Measurements from ENCODE around the gene EPGN. TPM values are rescaled to one million over a fixed set of nuclear protein-coding genes. Genes with fewer than 3 reads are reported as not detected.
A peak's percentile ranks its signal among the peaks of the same experiment; 100 is the strongest.

Gene EPGN
- total RNA-seq, 1 donor from 2014 or later: not detected

DNA sequence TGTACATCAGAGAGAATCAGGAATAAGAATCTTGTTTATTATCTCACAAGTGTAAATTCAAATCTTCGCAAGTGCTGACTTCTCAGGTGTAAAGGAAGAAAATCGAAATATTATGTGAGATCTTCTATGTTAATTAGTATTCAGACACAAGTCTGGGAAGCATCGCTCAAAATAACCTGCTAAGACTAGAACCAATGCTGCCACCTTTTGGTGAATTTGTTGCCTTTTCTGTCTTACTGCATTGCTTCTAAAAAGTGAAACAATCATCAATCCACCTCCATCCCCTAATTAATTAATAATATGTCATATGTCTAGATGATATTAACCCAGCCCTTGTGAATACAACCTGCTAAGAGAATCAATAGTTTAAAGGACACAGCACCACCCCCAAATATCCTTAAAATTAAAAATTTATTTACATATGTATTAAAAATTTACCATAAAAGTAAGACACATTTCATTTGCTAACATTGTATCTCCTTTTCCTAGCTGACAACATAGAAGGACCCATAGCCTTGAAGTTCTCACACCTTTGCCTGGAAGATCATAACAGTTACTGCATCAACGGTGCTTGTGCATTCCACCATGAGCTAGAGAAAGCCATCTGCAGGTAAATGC is 3.5 kb downstream of the EPGN start:
- DNase-seq: peak; percentile 69

DNA sequence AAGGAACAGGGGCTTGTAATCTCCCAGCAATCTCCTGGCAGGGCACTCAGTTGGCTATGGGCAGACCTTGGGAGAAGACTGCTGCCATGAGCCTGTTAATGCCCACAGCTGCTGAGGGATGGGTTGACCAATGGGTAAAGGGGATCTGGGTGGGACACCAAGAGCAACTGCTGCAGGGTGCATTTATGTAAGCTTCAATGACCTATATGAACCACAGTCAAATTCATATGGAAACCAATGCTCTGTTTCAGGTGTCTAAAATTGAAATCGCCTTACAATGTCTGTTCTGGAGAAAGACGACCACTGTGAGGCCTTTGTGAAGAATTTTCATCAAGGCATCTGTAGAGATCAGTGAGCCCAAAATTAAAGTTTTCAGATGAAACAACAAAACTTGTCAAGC is 6.1 kb downstream of the EPGN start:
- no peak for DNase-seq

DNA sequence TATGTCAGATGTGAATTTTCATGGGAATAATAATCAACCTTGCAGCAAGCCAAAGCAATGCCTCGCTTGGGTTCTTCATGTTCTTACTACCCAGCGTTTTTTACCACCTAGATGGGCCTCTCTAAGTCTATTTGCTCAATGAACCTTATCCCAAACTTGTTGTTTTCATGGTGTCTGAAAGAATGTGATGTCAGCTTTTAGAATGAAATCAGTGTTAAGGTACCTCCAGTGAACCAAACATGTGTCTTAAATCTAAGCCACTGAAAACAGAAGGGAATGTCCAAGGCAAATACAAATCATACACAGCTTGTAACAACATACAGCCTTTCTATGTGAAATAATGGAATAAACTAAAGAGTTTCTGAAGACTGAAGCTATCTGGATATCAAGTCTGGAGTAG is 6.7 kb downstream of the EPGN start:
- DNase-seq: no peak

DNA sequence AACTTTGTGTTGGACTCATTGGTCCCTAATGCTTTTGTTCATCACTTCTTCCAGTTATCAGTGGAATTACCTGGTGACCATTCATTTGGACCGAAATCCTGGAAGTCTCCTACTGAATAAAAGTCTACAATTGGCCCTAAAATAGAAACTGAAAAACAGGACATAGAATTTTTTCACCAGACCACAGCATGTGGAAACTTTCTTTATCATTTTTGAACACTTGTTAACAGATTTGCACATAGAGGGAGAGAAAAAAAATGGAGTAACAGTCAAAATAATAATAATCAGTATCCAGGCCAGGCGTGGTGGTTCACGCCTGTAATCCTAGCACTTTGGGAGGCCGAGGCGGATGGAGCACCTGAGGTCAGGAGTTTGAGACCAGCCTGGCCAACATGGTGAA is 7.1 kb downstream of the EPGN start:
- DNase-seq: no peak

DNA sequence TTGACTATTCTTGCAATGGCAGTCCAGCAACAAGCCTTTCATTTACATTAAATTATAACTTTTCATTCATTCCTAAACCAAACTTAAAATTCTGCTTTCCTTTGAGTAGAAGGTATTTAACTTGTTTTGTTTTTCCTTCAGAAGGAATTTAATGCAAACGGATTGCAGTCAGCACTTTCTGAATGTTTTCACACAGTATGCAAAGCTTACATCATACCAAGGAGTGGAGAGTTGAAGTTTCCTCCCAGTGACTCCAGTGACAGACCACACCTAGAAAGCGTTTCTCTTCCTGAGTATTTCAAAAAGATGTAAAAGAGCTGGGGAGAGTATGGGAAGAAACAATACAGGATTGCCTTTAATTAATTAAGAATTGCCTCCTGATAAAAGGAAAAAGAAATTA is 8.1 kb downstream of the EPGN start:
- no peak for DNase-seq

DNA sequence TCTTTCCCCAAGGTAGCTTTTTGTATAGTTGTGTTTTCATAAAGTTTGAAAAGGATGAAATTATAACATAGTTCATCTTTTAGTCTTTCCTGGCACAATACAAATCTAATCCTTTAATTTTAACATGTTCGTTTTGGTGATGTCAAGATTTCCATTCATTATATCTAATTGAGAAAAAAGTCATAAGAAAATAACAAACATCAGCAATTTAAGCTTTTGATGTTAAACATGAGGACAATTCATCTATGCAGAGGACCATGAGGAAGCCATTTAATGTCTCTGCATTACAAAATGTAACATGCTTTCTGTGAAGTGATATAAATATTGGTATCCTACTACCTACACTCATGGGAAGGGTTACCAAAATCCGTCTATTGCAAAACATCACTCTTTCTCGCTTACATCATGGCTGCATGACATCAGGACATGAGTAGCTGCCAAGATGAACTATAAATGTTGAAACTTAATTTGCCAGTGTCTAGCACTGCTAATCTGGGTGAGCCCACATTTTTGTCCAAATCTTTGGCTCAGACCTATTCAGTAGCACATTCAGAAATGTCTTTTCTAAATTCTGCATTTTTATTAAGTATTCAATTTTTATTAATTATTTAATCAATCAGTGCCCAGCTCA is 9.5 kb downstream of the EPGN start:
- no peak for DNase-seq

DNA sequence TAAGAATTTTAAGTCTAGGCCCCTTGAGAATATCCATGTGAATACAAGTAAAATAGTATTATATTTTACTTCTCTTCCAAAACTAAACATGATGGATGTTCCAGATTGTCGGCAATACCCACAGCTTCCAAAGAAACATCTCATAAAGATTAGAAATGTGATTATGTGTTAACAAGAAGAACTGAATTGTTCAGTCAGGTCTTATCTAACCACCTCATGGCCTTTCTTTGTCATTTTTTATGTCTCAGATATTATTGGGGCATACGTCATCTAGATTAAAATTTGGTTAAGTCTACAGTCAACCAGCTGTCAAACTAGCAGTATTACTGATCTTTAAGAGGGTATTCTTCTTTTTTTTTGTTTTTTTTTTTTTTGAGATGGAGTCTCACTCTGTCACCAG is 10.0 kb downstream of the EPGN start:
- DNase-seq: no peak

DNA sequence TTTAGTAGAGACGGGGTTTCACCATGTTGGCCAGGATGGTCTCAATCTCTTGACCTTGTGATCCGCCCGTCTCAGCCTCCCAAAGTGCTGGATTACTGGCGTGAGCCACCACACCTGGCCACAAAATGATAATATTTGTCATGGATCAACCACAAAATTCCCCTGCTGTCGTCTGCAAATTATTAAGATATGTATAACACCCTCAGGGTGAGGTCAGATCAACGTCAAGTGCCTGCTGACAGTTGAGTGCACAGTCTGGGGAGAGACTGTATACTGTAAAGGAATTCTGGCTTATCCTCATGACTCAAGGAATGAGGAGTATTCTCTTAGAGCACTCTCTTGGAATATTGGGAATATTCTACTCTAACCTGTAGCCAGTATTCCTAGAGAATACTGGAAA is 11.2 kb downstream of the EPGN start:
- no peak for DNase-seq

DNA sequence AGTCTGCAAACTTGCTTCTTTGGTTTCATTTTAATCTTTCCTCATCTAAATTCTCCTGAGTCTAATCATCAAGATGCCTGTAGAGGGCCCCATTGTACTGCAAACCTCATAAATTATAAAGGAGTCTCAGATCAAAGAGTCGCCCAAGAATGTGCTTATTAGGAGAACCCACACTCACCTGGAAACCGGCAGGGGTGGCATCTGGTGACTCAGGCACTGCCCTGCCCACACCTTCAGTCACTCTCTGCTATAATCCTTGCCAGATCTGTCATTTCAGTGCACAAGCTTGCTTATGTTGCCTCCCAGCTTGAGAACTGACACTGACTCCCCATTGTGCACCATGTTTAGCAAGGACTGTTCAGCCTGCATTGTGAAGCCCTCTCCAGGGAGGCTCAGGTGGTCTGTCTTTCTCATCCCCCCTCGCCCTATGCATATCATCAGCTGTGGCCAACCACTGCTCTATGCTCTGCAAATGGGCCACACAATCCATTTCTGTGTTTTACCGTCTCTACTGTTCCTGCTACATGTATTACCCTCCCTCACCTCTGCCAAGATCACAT is 12.4 kb downstream of the EPGN start:
- peak; percentile 57 for DNase-seq

DNA sequence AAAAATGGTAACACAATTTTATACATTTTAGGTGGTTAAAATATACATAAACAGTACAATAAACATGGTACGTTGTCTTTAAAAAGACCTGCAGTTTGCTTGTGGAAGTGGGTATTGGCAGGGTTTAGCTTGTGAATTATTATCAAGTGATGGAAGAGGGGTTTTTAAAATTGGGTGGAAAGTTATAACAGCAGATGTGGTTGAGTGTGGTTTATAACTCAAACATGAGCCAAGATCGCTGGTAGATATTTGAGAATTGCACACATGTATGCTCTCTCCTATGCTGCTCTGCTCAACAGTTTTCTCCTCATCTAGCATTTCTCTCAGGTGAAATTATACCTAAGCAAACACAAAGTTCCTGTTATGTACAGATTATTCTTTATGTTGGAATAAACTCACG is 14.0 kb downstream of the EPGN start:
- no peak for DNase-seq

DNA sequence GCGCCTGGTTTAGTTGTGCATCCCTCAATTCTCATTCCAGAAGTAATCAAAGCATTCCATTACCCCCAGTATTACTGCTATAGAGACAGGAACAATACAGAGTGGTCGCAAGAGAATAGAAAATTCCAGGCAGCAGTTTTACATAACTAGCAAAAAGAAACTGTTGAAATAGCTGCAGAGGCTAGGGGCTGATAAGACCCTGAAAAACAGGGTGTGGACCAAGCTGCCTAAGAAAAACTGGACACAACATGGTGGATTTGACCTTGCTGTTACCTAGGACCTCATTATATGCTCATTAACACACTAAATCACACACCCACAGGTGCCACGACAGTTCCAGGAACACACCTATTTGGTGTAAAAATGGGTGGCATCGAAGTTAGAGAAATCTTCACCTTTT is 15.4 kb downstream of the EPGN start:
- DNase-seq: no peak

DNA sequence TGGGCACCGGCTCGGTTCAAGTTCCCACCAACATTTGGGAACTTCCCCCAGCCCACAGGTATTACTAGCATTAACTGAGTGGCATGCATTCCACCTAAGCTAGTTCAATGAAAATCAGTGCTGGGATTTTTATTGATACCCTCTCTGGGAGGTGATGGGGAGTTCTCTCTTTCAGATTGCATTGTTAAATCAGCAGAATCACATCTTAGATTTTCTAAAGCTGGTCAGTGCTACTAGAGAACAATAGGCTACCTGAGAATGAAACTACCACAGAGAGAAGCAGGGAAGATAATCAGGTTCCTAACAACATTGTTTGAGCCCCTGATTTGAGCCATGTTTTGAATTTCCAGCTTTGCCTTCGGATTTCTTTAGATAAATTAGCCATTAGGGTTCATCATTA is 16.0 kb downstream of the EPGN start:
- no peak for DNase-seq

DNA sequence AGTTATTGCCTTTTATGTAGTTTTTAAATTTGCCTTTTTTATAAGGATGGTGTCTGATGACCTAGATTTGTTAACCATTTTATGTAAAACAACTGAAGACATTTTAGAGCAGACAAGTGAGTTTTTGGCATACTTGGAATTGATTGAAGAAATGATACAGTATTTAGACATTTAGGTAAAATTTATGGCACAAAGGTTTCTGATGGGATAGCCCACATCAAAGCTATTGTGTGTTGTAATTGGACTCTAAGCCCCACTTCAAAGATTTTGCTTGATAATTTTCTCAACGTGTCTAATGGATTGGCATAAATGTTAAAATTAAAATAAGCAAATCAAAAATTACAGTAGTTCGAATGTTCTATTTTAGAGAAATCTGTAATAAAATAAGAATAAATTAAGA is 17.6 kb downstream of the EPGN start:
- no peak for DNase-seq

DNA sequence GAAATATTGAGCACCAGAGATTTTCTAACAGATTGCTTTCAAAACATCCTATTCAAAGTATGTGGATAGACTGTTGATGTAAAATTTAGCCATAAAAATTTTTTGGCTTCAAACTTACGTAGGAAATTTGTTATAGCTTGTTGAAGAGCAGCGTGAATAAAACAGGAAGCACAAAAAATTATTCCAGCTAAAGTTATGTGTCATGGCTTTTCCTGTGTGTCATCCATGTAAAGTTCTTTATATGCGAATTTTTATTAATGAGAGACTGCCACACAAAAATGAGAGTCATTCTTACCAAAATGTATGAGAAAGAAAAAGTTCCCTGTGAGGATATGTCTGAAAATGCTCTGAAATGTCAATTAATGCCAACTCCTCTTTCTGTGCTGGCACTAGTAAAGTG is 19.5 kb downstream of the EPGN start:
- DNase-seq: no peak

DNA sequence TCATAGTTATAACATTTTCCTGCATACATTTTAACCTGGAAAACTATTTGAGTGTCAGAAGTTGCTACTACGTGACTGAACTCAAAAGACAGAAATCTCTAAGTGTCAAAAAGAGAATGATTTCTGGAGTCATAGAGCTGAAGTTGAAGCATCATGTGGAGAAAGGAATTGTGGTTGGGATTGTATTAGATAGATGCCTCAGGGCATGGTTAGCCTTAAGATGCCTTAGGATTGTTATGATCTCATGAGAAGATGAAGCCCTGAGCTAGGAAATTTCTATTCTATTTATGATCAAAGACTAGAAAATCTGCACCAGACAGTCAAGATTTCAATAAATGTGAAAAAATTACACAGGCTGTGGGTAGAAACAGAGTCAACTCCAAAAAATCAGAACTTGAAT is 20.2 kb downstream of the EPGN start:
- DNase-seq: no peak

DNA sequence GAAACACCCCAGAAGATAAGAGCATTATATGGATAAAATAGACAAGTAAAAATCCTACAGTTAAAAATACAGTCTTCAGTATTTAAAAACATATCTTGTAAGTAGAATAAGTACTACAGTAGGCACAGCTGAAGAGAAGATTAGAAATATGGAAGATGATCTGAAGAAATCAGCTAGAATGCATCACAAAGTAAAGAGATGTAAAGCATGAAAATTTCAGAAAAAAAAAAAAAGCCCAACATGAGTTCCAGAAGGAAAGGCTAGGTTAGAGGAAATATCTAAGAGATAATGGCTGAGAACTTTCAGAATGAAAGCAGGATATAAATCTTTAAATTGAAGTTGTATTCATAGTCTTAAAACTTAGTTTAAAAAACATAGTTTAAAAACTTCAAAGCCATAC is 21.0 kb downstream of the EPGN start:
- no peak for DNase-seq

DNA sequence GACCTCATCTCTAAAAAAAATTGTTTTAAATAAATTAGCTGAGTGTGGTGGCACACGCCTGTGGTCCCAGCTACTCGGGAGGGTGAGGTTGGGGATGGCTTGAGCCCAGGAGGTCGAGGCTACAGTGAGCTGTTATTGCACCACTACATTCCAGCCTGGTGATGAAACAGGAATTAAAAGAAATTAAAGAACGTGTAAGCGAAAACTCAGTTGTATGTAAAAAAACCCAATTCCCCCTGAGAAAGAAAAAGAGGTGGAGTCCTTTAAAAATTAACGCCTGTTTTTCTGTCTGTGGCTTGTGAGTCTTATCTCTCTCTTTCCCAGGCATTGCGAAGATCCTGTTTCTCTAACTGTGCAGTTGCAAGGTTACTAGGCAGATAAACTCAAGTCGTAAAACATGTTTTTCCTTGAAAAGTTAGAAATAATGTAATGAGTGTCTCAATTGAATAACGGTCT is 22.1 kb downstream of the EPGN start:
- DNase-seq: no peak

DNA sequence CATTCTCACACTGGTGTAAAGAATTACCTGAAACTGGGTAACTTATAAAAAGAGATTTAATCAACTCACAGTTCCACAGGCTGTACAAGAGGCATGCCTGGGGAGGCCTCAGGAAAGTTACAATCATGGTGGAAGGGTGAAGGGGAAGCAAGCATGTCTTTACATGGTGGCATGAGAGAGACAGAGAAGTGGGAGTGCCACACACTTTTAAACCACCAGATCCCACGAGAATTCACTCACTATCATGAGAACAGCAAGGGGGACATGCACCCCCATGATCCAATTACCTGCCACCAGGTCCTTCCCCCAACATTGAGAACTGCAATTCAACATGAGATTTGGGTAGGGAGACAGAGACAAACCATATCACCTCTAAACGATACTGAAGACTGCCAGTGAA is 23.0 kb downstream of the EPGN start:
- no peak for DNase-seq

DNA sequence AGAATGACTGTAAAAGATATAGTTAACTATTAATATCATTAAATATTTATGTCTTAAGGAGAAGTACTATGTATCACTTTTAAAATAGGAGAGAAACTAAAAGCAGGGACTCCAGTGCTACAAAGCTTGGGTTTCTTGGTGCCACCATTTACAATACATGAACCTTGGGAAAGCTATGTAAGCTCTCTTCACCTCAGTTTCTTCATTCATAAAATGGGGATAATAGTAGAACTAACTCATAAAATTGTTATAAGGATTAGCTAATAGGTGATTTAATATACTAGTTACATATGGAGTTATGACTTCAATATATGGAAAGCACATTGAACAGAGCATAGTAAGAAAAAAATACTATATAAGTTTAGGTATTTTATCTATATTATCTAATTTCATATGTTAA is 23.7 kb downstream of the EPGN start:
- no peak for DNase-seq

DNA sequence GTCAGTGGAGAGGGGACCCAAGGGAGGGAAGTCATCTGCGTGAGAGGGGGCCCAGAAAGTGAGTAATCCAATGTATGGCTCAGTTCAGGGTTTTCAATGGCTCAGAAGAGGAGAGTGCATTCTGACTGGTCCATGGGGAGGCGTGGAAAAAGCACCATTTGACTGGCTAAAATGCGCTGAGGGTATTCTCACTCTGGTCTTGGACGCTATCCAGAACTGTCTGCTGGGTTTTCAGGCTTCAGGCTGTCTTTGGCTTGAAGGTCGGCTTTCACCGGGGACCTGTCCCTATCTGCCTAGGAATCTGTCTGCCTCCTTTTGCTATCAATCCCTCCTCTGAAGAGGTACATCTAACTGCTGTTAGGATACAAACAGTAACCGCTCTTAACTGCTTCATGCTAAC is 26.4 kb downstream of the EPGN start:
- no peak for DNase-seq

DNA sequence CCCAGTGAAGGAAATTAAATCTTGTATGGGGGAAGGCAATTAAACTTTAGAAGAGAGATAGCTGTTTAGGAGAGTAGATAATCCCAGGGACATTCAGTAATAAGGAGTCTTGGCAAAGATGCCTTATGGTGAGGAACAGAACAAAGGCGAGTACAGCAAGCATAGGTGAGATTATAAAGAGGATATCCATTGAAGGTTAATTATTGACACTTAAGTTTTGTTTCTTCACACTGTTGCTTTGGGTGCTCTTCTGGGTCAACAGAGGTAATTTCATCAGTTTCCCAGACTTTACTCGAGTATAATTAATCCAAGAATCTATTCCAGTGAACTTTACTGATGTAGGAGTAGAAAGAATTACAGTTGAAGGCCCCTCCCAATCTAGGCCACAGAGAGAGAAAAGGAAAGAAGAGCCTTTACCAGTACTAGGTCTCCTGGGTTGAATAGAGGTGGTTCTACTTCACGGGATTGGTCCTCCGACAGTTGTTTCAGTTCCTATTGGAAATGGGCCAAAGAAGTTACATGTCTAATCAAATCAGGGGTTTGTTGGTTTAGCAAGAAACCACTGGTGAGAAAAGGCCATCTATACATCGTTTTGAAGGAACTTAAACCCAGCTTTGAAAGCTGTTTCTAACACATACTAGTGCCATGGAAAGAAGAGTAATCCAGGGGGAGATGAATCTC is 27.2 kb downstream of the EPGN start:
- no peak for DNase-seq

DNA sequence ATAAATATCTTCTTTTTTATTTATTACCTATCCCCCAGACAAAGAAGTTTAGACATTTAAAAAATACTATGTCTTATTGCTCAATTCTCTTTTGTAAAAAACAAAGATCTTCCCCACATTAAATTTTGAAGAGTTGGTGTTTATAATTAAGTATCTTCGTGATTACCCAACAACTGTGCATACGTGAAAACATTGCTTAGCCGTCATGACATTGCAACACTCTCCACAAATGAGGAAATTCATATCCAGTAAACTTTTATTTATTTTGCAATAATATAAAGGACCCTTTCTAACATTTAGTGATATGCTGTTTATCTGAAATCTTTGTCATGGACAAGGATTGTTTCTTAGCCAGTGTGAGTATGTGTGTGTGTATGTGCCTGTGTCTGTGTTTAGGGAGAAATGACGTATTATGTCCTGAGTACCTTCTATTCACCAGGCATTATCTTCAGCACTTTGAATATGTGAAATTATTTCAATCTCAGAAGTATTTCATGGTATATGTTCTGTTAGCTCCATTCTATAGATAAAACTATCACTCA is 30.6 kb downstream of the EPGN start:
- DNase-seq: no peak

DNA sequence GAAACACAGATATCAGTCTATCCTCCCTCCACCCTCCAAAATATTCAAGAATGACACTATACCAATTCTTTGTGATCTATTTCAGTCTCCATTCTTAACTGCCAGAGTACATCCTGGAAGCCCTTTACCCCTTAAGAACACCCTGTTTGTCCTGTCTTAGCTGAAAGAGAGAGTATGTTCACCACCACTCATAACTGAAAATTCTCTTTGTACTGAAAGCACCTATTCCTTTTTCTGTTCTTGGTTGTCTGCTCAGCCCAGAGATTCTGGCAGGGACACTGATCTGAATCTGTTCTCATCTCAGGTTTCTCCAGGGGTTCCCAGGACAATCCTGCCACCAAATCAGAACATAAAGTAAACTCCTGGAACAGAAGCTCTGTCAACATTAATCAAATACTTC is 31.2 kb downstream of the EPGN start:
- DNase-seq: no peak
